ENCODE data around the gene VTI1A. TPM values are rescaled to one million over a fixed set of nuclear protein-coding genes. Genes with fewer than 3 reads are reported as not detected.
"Not testable (repeated sequence)": the region's sequence is repeated elsewhere in the genome, so short reads cannot be mapped to it uniquely, and the experiment has no call there.

VTI1A gene
- polyA plus RNA-seq, 1 of the 3 experiments (the other 2 are of a cell fraction): 8.3 TPM

- no peaks in the 10 kb centered on the region for H3K36me3 ChIP-seq (replicated peaks in 1 of 2; ENCODE audit: control insufficient read depth in 1 of 2, insufficient read depth in 2 of 2, low read length in 1 of 2)
- H3K27me3 ChIP-seq (ENCODE audit: insufficient read depth): no peaks in the 10 kb centered on the region
- no peaks in the 10 kb centered on the region for H4K20me1 ChIP-seq (ENCODE audit: insufficient read depth)
- peaks cover 8% of the 10 kb centered on the region for H3F3A ChIP-seq (replicated peaks; ENCODE audit: insufficient read depth)
- H3K79me2 ChIP-seq (ENCODE audit: insufficient read depth): no peaks in the 10 kb centered on the region
- no peak overlapping the region for H3K4me3 ChIP-seq (ENCODE audit: low read depth in 2 of 2, low read length in 1 of 2)
- H3K9me2 ChIP-seq: no peaks in the 10 kb centered on the region
- H2AFZ ChIP-seq (ENCODE audit: low read depth): no peak overlapping the region
- TF ChIP-seq TEAD4 (IDR thresholded peaks at IDR 0.05; ENCODE audit: borderline replicate concordance, insufficient read depth) (no peak), MXI1 (IDR thresholded peaks at IDR 0.05; ENCODE audit: low read depth, low read length) (no peak)
- DNase-seq: no peak
- POLR2A ChIA-PET: no interaction called here
- H3K27ac ChIP-seq (ENCODE audit: low read depth in 2 of 2, low read length in 1 of 2): no peak overlapping the region
- H3K9me3 ChIP-seq: no peaks in the 10 kb centered on the region
- CTCF ChIA-PET: interaction anchor here (0.8 kb wide), 1 partner anchor 30 kb away, joined by 3 read pairs; no protein-coding TSS in a partner anchor
- H3K9ac ChIP-seq: no peak overlapping the region
- H3K4me1 ChIP-seq (ENCODE audit: control insufficient read depth in 1 of 2, insufficient read depth in 2 of 2, low read depth in 1 of 2, low read length in 1 of 2): peaks cover 15% of the 10 kb centered on the region in 2 experiments; a peak in 3 of 4 replicates
- no peak overlapping the region for H3K4me2 ChIP-seq
Observed at GRCh38 chr10:112728997-112729396, 282.0 kb downstream of the VTI1A start.

GRCh38 chr10:112731450-112731849 is 284.4 kb downstream of the VTI1A start:
- H3K9me3 ChIP-seq; H2AFZ ChIP-seq (ENCODE audit: low read depth); H3K4me3 ChIP-seq (ENCODE audit: low read depth in 2 of 2, low read length in 1 of 2); H3K4me2 ChIP-seq; H3K79me2 ChIP-seq (ENCODE audit: insufficient read depth); H3K27me3 ChIP-seq (ENCODE audit: insufficient read depth); H4K20me1 ChIP-seq (ENCODE audit: insufficient read depth); H3F3A ChIP-seq (replicated peaks; ENCODE audit: insufficient read depth); POLR2A ChIA-PET; DNase-seq; H3K9ac ChIP-seq; H3K36me3 ChIP-seq (replicated peaks in 1 of 2; ENCODE audit: control insufficient read depth in 1 of 2, insufficient read depth in 2 of 2, low read length in 1 of 2); H3K9me2 ChIP-seq: not testable (repeated sequence)
- Histone ChIP-seq H3K27ac (ENCODE audit: low read depth in 2 of 2, low read length in 1 of 2) (peak overlapping the region in 1 of 2 experiments; percentile 53; a peak in 2 of 4 replicates), H3K4me1 (ENCODE audit: control insufficient read depth in 1 of 2, insufficient read depth in 2 of 2, low read depth in 1 of 2, low read length in 1 of 2) (peaks cover 14 to 15% of the 10 kb centered on the region in 2 experiments; a peak in 3 of 4 replicates)
- WGBS (ENCODE audit: low lambda C conversion rate): 95% methylated on average over 3 of the region's 3 CpGs
- CTCF ChIA-PET: interaction anchor here (1.8 to 1.9 kb wide), 2 partner anchors 10 to 18 kb away, joined by 6 read pairs; no protein-coding TSS in a partner anchor

- POLR2A ChIA-PET: no interaction called here
- Histone ChIP-seq H3K4me3 (ENCODE audit: low read depth in 2 of 2, low read length in 1 of 2) (no peak overlapping the region), H3K79me2 (ENCODE audit: insufficient read depth) (no peaks in the 10 kb centered on the region; the same call in 1 of the 2 replicates), H3K36me3 (replicated peaks in 1 of 2; ENCODE audit: control insufficient read depth in 1 of 2, insufficient read depth in 2 of 2, low read length in 1 of 2) (no peaks in the 10 kb centered on the region), H3K4me2 (peak overlapping the region; percentile 29; the same call in 1 of the 2 replicates), H2AFZ (ENCODE audit: low read depth) (peak overlapping the region; percentile 22; the same call in 1 of the 2 replicates), H3K9me3 (no peaks in the 10 kb centered on the region), H3K4me1 (ENCODE audit: control insufficient read depth in 1 of 2, insufficient read depth in 2 of 2, low read depth in 1 of 2, low read length in 1 of 2) (peaks cover 14 to 15% of the 10 kb centered on the region in 2 experiments; a peak in 3 of 4 replicates), H3K9me2 (no peaks in the 10 kb centered on the region), H4K20me1 (ENCODE audit: insufficient read depth) (no peaks in the 10 kb centered on the region), H3K27me3 (ENCODE audit: insufficient read depth) (no peaks in the 10 kb centered on the region), H3K27ac (ENCODE audit: low read depth in 2 of 2, low read length in 1 of 2) (peak overlapping the region; percentile 53 to 60; a peak in 3 of 4 replicates), H3K9ac (no peak overlapping the region), H3F3A (replicated peaks; ENCODE audit: insufficient read depth) (peaks cover 8% of the 10 kb centered on the region)
- WGBS (ENCODE audit: low lambda C conversion rate): 25% methylated on average over 3 of the region's 3 CpGs
- TF ChIP-seq TEAD4 (IDR thresholded peaks at IDR 0.05; ENCODE audit: borderline replicate concordance, insufficient read depth) (no peak), FOXM1 (IDR thresholded peaks at IDR 0.05; ENCODE audit: low read depth) (no peak), ELF1 (IDR thresholded peaks at IDR 0.05) (0 out of 2 replicates have a peak, but pooled peaks have one; percentile 14), TCF12 (IDR thresholded peaks at IDR 0.05) (peak; percentile 42; the same call in 1 of the 2 replicates), USF2 (IDR thresholded peaks at IDR 0.05; ENCODE audit: borderline replicate concordance, low read depth, low read length) (no peak), FOSL2 (IDR thresholded peaks at IDR 0.05; ENCODE audit: borderline replicate concordance, low read depth) (no peak), EP300 (IDR thresholded peaks at IDR 0.05; ENCODE audit: borderline replicate concordance in 1 of 2, low read depth in 1 of 2, low read length in 1 of 2) (no peak), PBX3 (IDR thresholded peaks at IDR 0.05) (peak; percentile 67), CTCF (IDR thresholded peaks at IDR 0.05) (no peak), GATA2 (CRISPR knock-in tag; IDR thresholded peaks at IDR 0.05) (no peak), MXI1 (IDR thresholded peaks at IDR 0.05; ENCODE audit: low read depth, low read length) (no peak)
- DNase-seq: no peak
- CTCF ChIA-PET: interaction anchor here (1.8 to 1.9 kb wide), 2 partner anchors 11 to 17 kb away, joined by 6 read pairs; no protein-coding TSS in a partner anchor
Observed at GRCh38 chr10:112732277-112732921, 285.4 kb downstream of the VTI1A start.
